IMR-90 (cell line): ENCODE measurements around the gene RNF38. TPM values are rescaled to one million over a fixed set of nuclear protein-coding genes. Genes with fewer than 3 reads are reported as not detected.

ENCODE experiments used
- ATAC-seq: fragments of 200-7000 bp; cut with Tn5 transposase; 2 replicates; pipeline ENCODE4 v1.9.1; 2020; ENCODE audit warnings: low read depth, mild to moderate bottlenecking, moderate library complexity
- BruUV-seq: library from RNA; stranded (reverse); fragments of 400-500 nt; replicated peaks from 2 replicates; lab custom pipeline; 2021; lab: Mats Ljungman, UMichigan
- CTCF ChIA-PET: fragments of 300-600 bp; formaldehyde crosslinking; extraction: SDS; loops from one replicate; lab custom pipeline; 2021; ENCODE audit warnings: antibody characterized with exemption; lab: Yijun Ruan, JAX
- POLR2A ChIA-PET: fragments of 300-600 bp; sonication (Branson Sonifier 250); formaldehyde crosslinking; loops from one replicate; lab custom pipeline; 2022; ENCODE audit warnings: antibody characterized with exemption; ENCODE audit not compliant: unreplicated experiment; lab: Charles Lee
- DNase-seq: peaks from one replicate; pipeline ENCODE4 v3.0.0; 2013
- H2AFZ ChIP-seq: replicated peaks from 2 replicates; pipeline ENCODE3; 2013; ENCODE audit warnings: low read length, mild to moderate bottlenecking; ENCODE audit not compliant: poor library complexity
- H2AK5ac ChIP-seq: 2 replicates; pipeline ENCODE4 v1.6.1; 2013; ENCODE audit warnings: low read depth, low read length, inconsistent platforms
- H2AK9ac ChIP-seq: replicated peaks from 2 replicates; pipeline ENCODE3; 2013; ENCODE audit warnings: mild to moderate bottlenecking, low read depth, low read length, moderate library complexity; ENCODE audit not compliant: poor library complexity
- H2BK120ac ChIP-seq: 2 replicates; pipeline ENCODE4 v1.6.1; 2013; ENCODE audit warnings: low read depth, low read length, inconsistent platforms
- H2BK15ac ChIP-seq: 3 replicates; pipeline ENCODE4 v1.6.1; 2013; ENCODE audit warnings: low read depth, low read length, inconsistent platforms
- H2BK20ac ChIP-seq: 2 replicates; pipeline ENCODE4 v1.6.1; 2013; ENCODE audit warnings: low read depth, mild to moderate bottlenecking, inconsistent platforms, low read length, moderate library complexity
- H2BK5ac ChIP-seq: 2 replicates; pipeline ENCODE4 v1.6.1; 2013; ENCODE audit warnings: mild to moderate bottlenecking, low read depth, low read length, inconsistent platforms; ENCODE audit not compliant: poor library complexity, severe bottlenecking
- H3K14ac ChIP-seq: replicated peaks from 2 replicates; pipeline ENCODE4 v1.6.1; 2013; ENCODE audit warnings: low read depth, low read length, inconsistent platforms
- H3K18ac ChIP-seq: 2 replicates; pipeline ENCODE4 v1.6.1; 2013; ENCODE audit warnings: low read depth, low read length, control low read depth
- H3K23ac ChIP-seq: 2 replicates; pipeline ENCODE4 v1.6.1; 2013; ENCODE audit warnings: low read depth, low read length, inconsistent platforms
- H3K27ac ChIP-seq: 2 replicates; pipeline ENCODE4 v1.5.1; 2013; ENCODE audit warnings: mild to moderate bottlenecking, control low read depth, low read length; ENCODE audit not compliant: insufficient read depth
- H3K27me3 ChIP-seq: 2 replicates; pipeline ENCODE4 v1.6.1; 2013; ENCODE audit warnings: low read length; ENCODE audit not compliant: control insufficient read depth, insufficient read depth
- H3K36me3 ChIP-seq: 2 replicates; pipeline ENCODE4 v1.6.1; 2013; ENCODE audit warnings: low read length, mixed read lengths; ENCODE audit not compliant: control insufficient read depth, insufficient read depth
- H3K4ac ChIP-seq: 2 replicates; pipeline ENCODE4 v1.6.1; 2013; ENCODE audit warnings: low read depth, low read length, inconsistent platforms
- H3K4me1 ChIP-seq: 2 replicates; pipeline ENCODE4 v1.6.1; 2013; ENCODE audit warnings: low read length, mixed read lengths; ENCODE audit not compliant: control insufficient read depth, insufficient read depth
- H3K4me2 ChIP-seq: 2 replicates; pipeline ENCODE4 v1.6.1; 2013; ENCODE audit warnings: low read depth, mild to moderate bottlenecking, control low read depth, low read length, moderate library complexity
- H3K4me3 ChIP-seq: 2 replicates; pipeline ENCODE4 v1.5.1; 2013; ENCODE audit warnings: low read depth, mild to moderate bottlenecking, control low read depth, low read length, moderate library complexity; ENCODE audit not compliant: insufficient read depth
- H3K56ac ChIP-seq: 2 replicates; pipeline ENCODE4 v1.6.1; 2013; ENCODE audit warnings: low read length, inconsistent platforms; ENCODE audit not compliant: insufficient read depth; ENCODE audit errors: extremely low read depth
- H3K79me1 ChIP-seq, 2 experiments: 2 replicates each; pipeline ENCODE4 v1.6.1; 2013; ENCODE audit warnings: low read length in 2 of 2, inconsistent platforms in 1 of 2, low read depth in 1 of 2
- H3K9ac ChIP-seq: 2 replicates; pipeline ENCODE4 v1.6.1; 2013; ENCODE audit warnings: low read depth, low read length, control low read depth
- H3K9me1 ChIP-seq: 2 replicates; pipeline ENCODE4 v1.6.1; 2013; ENCODE audit warnings: low read length, inconsistent platforms; ENCODE audit not compliant: insufficient read depth
- H3K9me3 ChIP-seq: 2 replicates; pipeline ENCODE4 v1.6.1; 2013; ENCODE audit warnings: low read length; ENCODE audit not compliant: control insufficient read depth, insufficient read depth
- H4K20me1 ChIP-seq: 2 replicates; pipeline ENCODE4 v1.6.1; 2013; ENCODE audit warnings: low read length, inconsistent platforms; ENCODE audit not compliant: insufficient read depth
- H4K5ac ChIP-seq: 2 replicates; pipeline ENCODE4 v1.6.1; 2013; ENCODE audit warnings: mild to moderate bottlenecking, low read depth, low read length, control low read depth
- H4K8ac ChIP-seq, 2 experiments: 2 replicates each; pipeline ENCODE4 v1.6.1; 2013; ENCODE audit warnings: low read depth in 2 of 2, low read length in 2 of 2, control low read depth in 1 of 2, inconsistent platforms in 1 of 2
- H4K91ac ChIP-seq: 2 replicates; pipeline ENCODE4 v1.6.1; 2013; ENCODE audit warnings: low read depth, low read length, inconsistent platforms; ENCODE audit not compliant: insufficient read depth
- BHLHE40 ChIP-seq: fragments of 150-350 bp; IDR thresholded peaks from 2 replicates; pipeline ENCODE4 v1.6.1; 2016; ENCODE audit warnings: mild to moderate bottlenecking, low read depth, low read length
- CEBPB ChIP-seq: IDR thresholded peaks from 2 replicates; pipeline ENCODE4 v1.6.1; 2012; ENCODE audit warnings: low read depth, low read length, improper control_type of control experiment
- CTCF ChIP-seq: conservative IDR thresholded peaks from 2 replicates; pipeline ENCODE4 v1.5.1; 2012; ENCODE audit warnings: mild to moderate bottlenecking, low read depth, low read length, improper control_type of control experiment
- ELK1 ChIP-seq: fragments of 150-350 bp; IDR thresholded peaks from 2 replicates; pipeline ENCODE4 v1.6.1; 2016; ENCODE audit warnings: low read depth, mild to moderate bottlenecking, low read length, moderate library complexity, borderline replicate concordance
- FOS ChIP-seq: fragments of 150-350 bp; IDR thresholded peaks from 2 replicates; pipeline ENCODE4 v1.6.1; 2016; ENCODE audit warnings: low read depth, low read length
- MAFK ChIP-seq: IDR thresholded peaks from 2 replicates; pipeline ENCODE4 v1.6.1; 2012; ENCODE audit warnings: low read depth, low read length, improper control_type of control experiment
- MAZ ChIP-seq: IDR thresholded peaks from 2 replicates; pipeline ENCODE4 v1.6.1; 2012; ENCODE audit warnings: low read depth, mild to moderate bottlenecking, low read length, improper control_type of control experiment, moderate library complexity, borderline replicate concordance
- MXI1 ChIP-seq: IDR thresholded peaks from 2 replicates; pipeline ENCODE4 v1.6.1; 2012; ENCODE audit warnings: low read depth, mild to moderate bottlenecking, low read length, moderate library complexity, borderline replicate concordance
- POLR2A ChIP-seq: IDR thresholded peaks from 2 replicates; pipeline ENCODE4 v1.6.1; 2012; ENCODE audit warnings: mild to moderate bottlenecking, low read depth, low read length
- RAD21 ChIP-seq: IDR thresholded peaks from 2 replicates; pipeline ENCODE4 v1.6.1; 2012; ENCODE audit warnings: low read length, improper control_type of control experiment
- RCOR1 ChIP-seq: IDR thresholded peaks from 2 replicates; pipeline ENCODE4 v1.6.1; 2012; ENCODE audit warnings: mild to moderate bottlenecking, low read length, improper control_type of control experiment; ENCODE audit not compliant: insufficient replicate concordance
- RFX5 ChIP-seq: IDR thresholded peaks from 2 replicates; pipeline ENCODE4 v1.8.0; 2012; ENCODE audit warnings: low read depth, mild to moderate bottlenecking, low read length, moderate library complexity
- SMC3 ChIP-seq: fragments of 150-350 bp; IDR thresholded peaks from 2 replicates; pipeline ENCODE4 v1.6.1; 2016; ENCODE audit warnings: low read depth, mild to moderate bottlenecking, antibody characterized with exemption, low read length, moderate library complexity
- WGBS, 2 experiments: methylation state at CpG; one replicate each; pipeline versions ENCODE4 v1.1.5 to v1.1.7; 2013; ENCODE audit warnings: missing lambda C conversion rate in 2 of 2; ENCODE audit not compliant: insufficient read length in 1 of 2; ENCODE audit errors: extremely low coverage in 2 of 2; 5-methylcytosine and 5-hydroxymethylcytosine counted together
- dilution Hi-C: fragments of 300-500 bp; cut with HindIII; formaldehyde crosslinking; loops from one replicate; pipeline ENCODE4 v1.14.3; 2018; ENCODE audit warnings: low sequenced_read_pairs; ENCODE audit not compliant: unreplicated experiment
- in situ Hi-C: fragments of 300-500 bp; cut with MboI; formaldehyde crosslinking; loops from 3 replicates; pipeline ENCODE4 v1.14.3; 2019; ENCODE audit warnings: low sequenced_read_pairs, inconsistent platforms, mixed read lengths
- intact Hi-C: fragments of 100-400 bp; cut with micrococcal nuclease; formaldehyde crosslinking; loops from 2 replicates; pipeline ENCODE4 v1.10.0; 2022
- polyA plus RNA-seq, 3 experiments: library from polyadenylated mRNA; depleted of rRNA; stranded (reverse); fragments of >200 nt; gene quantifications; 2 replicates each; pipeline ENCODE4 v1.2.3, GENCODE V29; 2012; ENCODE audit warnings: low replicate concordance in 1 of 3
- total RNA-seq: library from RNA; depleted of rRNA; stranded (reverse); fragments of >200 nt; gene quantifications from 2 replicates; pipeline ENCODE4 v1.2.3, GENCODE V29; 2012
- TF ChIP-seq, protein P1 (sequence below): fragments of 150-350 bp; IDR thresholded peaks from 2 replicates; pipeline ENCODE4 v1.6.1; 2017; ENCODE audit warnings: mild to moderate bottlenecking, antibody characterized with exemption, low read length, low read depth

Gene RNF38
- total and polyA plus RNA-seq, 2 of the 4 experiments (the other 2 are of a cell fraction) = 8.8 to 11.2 TPM

DNA sequence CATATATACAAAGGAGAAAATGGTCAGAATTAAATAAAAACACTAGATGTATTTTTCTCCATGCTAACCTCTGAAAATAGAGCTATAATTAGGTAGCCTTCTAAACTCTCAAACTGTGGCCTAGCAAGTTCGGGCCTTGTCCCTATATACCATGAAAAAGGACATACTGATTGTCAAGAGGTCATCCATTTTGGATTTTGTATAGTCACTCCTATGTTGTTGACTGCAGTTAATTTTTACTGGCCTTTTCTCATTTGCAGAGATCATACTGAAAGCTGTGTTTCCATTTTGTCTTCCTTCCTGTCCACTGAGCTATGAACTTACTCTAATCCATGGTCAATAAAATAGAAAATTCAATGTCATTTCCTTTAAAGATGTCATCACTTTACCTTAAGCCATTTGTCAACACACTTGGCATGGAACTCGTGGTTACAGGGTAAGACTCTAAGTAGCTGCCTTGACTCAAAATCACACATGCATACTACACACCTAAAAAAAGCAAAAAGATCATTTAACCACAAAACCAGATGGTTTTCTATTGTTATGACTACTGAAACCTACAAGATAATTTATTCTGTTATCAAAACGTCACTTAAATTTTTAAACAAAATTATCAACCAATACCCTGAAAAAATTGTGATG, 58.0 kb downstream of the RNF38 start:
- WGBS, 2 experiments = no CpG with 5 or more reads among the region's 3 CpGs
- no peak overlapping the region for H2AFZ ChIP-seq
- no peak overlapping the region for H4K5ac ChIP-seq
- no peak overlapping the region for H3K4ac ChIP-seq
- no peak overlapping the region for H4K8ac ChIP-seq
- H2AK9ac ChIP-seq = no peak overlapping the region
- no peak overlapping the region for H3K27ac ChIP-seq
- DNase-seq (no peak), ATAC-seq (no peak)
- POLR2A ChIA-PET = no interaction called here
- H2BK20ac ChIP-seq = no peak overlapping the region
- in situ Hi-C loops = no loop called here
- H3K79me1 ChIP-seq = peaks cover 8 to 10% of the 10 kb centered on the region in 2 experiments; a peak in 2 of 4 replicates
- H3K14ac ChIP-seq = no peak overlapping the region
- H3K18ac ChIP-seq = no peak overlapping the region
- no peak overlapping the region for H2BK120ac ChIP-seq
- intact Hi-C loops = no loop called here
- no peak overlapping the region for H3K9ac ChIP-seq
- H2BK15ac ChIP-seq = no peak overlapping the region
- H3K4me3 ChIP-seq = no peak overlapping the region
- no peaks in the 10 kb centered on the region for H3K4me1 ChIP-seq
- H2AK5ac ChIP-seq = no peak overlapping the region
- BruUV-seq = no TSS peak
- peaks cover 5% of the 10 kb centered on the region; the same call in 1 of the 2 replicates for H3K9me1 ChIP-seq
- no peak overlapping the region for H3K4me2 ChIP-seq
- no peak overlapping the region for H4K91ac ChIP-seq
- TF ChIP-seq MAFK (no peak), CEBPB (no peak), CTCF (no peak), BHLHE40 (no peak), ELK1 (no peak), MXI1 (no peak), MAZ (no peak), FOS (no peak), SMC3 (no peak), RCOR1 (no peak), RFX5 (no peak), RAD21 (no peak), POLR2A (no peak)
- TF ChIP-seq, protein P1, sequence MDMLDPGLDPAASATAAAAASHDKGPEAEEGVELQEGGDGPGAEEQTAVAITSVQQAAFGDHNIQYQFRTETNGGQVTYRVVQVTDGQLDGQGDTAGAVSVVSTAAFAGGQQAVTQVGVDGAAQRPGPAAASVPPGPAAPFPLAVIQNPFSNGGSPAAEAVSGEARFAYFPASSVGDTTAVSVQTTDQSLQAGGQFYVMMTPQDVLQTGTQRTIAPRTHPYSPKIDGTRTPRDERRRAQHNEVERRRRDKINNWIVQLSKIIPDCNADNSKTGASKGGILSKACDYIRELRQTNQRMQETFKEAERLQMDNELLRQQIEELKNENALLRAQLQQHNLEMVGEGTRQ = no peak
- no peak overlapping the region for H3K56ac ChIP-seq
- peaks cover 24% of the 10 kb centered on the region for H3K36me3 ChIP-seq
- no peak overlapping the region for H2BK5ac ChIP-seq
- no peaks in the 10 kb centered on the region for H3K27me3 ChIP-seq
- H3K9me3 ChIP-seq = no peaks in the 10 kb centered on the region
- no peaks in the 10 kb centered on the region for H4K20me1 ChIP-seq
- CTCF ChIA-PET = no interaction called here
- dilution Hi-C loops = no loop called here
- no peak overlapping the region for H3K23ac ChIP-seq
